WI38 (cell line): ENCODE results near the gene GGNBP2.
"Not testable (repeated sequence)": the region's sequence is repeated elsewhere in the genome, so short reads cannot be mapped to it uniquely, and the experiment has no call there.

ENCODE experiments used
- H3K4me3 ChIP-seq: 2 replicates; pipeline ENCODE4 v1.5.1; 2011; ENCODE audit warnings: low read depth, mild to moderate bottlenecking, control low read depth, low read length
- TF ChIP-seq, protein P1 (sequence below): IDR thresholded peaks from 2 replicates; pipeline ENCODE4 v1.5.1; 2012; ENCODE audit warnings: low read depth, mild to moderate bottlenecking, control low read depth, low read length

The GGNBP2 gene

DNA sequence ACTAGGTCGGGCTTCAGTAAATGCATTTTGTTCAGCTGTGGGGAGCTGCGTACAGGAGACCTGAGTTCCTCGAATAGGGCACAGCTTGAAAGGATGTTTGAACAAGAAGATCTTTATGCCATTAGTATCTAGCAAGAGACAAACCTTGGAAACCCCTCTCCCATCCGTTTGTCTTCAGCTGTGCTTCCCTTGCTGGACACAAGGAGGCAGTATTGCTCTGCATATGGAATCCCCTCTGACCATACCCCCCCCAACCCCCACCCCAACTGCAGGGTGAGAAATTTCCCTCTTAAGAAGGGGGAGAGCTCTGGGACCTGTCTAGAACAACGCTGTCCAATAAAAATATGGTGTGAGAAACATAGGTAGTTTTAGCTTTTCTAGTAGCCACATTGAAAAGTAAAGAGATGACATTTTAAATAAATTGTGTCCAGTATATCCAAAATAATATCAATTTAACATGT, 58.2 kb downstream of the GGNBP2 start:
- peak overlapping the region; percentile 88 for H3K4me3 ChIP-seq
- TF ChIP-seq, protein P1, sequence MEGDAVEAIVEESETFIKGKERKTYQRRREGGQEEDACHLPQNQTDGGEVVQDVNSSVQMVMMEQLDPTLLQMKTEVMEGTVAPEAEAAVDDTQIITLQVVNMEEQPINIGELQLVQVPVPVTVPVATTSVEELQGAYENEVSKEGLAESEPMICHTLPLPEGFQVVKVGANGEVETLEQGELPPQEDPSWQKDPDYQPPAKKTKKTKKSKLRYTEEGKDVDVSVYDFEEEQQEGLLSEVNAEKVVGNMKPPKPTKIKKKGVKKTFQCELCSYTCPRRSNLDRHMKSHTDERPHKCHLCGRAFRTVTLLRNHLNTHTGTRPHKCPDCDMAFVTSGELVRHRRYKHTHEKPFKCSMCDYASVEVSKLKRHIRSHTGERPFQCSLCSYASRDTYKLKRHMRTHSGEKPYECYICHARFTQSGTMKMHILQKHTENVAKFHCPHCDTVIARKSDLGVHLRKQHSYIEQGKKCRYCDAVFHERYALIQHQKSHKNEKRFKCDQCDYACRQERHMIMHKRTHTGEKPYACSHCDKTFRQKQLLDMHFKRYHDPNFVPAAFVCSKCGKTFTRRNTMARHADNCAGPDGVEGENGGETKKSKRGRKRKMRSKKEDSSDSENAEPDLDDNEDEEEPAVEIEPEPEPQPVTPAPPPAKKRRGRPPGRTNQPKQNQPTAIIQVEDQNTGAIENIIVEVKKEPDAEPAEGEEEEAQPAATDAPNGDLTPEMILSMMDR: peak; percentile 74

DNA sequence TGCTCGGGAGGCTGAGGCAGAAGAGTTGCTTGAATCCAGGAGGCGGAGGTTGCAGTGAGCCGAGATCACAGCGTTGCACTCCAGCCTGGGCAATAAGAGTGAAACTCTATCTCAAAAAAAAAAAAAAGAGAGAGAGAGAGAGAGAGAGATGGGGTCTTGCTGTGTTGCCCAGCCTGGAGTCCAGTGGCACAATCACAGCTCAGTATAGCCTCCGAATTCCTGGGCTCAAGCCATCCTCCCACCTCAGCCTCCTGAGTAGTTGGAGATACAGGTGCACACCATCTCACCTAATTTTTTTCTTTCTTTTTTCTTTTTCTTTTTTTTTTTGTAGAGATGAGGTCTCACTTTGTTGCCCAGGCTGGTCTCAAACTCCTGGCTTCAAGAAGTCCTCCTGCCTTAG, 60.3 kb downstream of the GGNBP2 start:
- H3K4me3 ChIP-seq: not testable (repeated sequence)

DNA sequence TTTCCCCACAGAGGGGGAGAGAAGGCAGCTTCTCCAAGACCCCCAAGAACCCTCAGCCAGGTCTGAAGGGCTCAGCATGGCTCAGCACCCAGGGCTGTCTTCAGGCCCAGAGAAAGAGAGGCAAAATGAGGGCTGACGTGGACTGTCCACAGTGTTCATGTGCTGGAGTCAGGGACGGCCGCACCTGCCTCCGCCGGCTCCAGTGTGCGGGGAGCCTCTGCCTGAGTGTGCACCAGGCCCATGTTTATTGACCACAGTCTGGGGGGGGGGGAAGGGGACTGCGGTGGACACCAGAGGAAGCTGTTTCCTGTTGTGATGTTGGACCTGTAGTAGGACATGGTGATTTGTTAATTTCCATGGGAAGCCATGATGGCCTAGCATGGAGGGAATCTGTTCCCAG, 63.6 kb downstream of the GGNBP2 start:
- TF ChIP-seq, protein P1: no peak
- no peak overlapping the region for H3K4me3 ChIP-seq

DNA sequence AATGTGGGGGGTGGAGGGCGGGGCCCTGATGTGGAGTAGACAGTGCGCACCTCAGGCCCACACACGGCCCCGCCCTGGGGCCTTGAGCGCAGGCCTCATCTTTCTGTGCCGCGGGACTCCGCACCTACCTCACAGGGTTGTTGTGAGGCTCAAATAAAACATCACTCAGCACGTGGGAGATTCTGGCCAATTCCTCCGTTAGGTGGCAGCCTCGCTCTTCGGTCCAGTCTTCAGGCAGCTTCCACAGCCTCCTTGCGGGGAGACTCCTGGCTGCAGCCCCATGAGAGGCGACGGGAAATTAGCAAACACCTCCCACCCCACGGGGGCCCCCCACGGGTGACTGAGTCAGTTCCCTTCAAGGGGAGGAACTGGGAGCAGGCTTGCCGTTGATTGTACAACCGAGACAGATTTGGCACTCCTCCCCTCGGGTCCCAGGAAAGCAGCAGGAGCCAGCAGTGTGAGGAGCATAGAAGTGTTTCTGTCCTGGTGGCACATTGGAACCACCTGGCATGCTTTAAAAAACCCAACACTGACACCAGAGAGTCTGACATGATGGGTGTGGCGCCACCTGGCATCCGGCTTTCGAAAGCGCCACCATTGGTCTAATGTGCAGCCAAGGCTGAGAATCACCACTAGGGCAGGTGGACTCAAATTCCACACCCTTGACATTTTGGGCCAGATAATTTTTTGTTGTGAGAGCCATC, 64.2 kb downstream of the GGNBP2 start:
- TF ChIP-seq, protein P1: peak; percentile 29
- no peak overlapping the region for H3K4me3 ChIP-seq

DNA sequence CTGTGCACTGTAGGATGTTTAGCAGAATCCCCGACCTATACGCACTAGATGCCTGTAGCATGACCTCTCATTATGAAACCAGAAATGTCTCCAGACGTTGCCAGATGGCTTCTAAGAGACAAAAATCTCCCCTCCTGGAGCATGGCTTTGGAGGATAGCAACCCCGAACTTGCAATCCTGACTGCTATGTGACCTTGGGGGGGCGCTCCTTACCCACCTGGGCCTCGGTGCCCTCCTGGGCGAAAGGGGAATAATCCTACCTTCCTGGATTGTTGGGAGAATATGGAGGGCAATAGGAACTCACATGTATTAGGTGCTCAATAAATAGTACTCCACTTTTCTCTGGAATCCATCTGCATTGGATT, 64.8 kb downstream of the GGNBP2 start:
- H3K4me3 ChIP-seq: no peak overlapping the region
- TF ChIP-seq, protein P1: no peak

DNA sequence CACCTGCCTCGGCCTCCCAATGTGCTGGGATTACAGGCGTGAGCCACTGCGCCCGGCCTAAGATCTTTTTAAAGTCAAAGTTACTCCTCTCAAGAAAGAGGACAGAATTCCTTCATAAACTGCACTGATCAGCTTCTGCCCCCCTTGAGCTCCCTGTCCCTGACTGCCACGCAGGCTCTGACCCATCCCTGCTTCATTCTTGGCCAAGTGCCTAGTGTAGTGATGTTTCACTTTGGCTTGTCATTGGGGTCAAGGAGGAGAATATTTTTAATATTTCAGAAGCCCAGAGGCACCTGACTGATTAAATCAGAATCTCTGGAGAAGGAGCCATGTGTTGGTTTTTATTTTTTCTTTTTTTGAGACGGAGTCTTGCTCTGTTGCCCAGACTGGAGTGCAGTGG, 65.8 kb downstream of the GGNBP2 start:
- H3K4me3 ChIP-seq: no peak overlapping the region
- TF ChIP-seq, protein P1: no peak

DNA sequence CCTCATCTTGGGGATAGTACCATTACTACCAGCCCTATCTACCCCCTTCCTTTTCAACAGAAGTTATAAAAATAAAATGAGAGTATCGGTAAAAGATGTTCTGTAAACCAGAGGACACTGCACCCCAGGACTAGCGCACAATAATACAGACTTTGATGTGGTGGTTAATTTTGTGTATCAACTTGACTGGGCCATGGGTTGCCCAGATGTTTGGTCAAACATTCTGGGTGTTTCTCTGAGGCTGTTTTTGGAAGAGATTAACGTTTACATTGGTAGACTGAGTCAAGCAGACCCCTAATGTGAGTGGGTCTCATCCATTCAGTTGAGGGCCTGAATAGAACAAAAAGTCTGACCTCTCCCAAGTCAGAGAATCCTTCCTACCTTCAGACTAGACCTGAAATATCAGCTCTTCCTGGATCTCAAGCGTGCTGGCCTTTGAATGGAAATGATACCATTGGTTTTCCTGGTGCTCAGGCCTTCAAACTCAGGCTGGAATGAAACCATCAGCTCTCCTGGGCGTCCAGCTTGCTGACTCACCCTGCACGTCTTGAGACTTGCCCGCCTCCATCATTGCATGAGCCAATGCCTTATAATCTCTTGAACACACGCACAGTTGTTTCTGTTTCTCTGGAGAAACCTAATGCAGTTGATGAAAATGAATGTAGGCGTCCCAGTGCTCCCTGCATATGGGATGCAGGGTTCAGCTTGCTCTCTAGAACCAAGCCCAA, 66.8 kb downstream of the GGNBP2 start:
- TF ChIP-seq, protein P1: no peak
- H3K4me3 ChIP-seq: no peak overlapping the region
